ENCODE data around the gene CCL14.

- TF ChIP-seq CTCF (IDR thresholded peaks at IDR 0.05; ENCODE audit: low read length) = no peak
- no peak for TF ChIP-seq EZH2phosphoT487 (IDR thresholded peaks at IDR 0.05; ENCODE audit: low read length)
Measured at GRCh38 chr17:35986643-35987042, at the start of gene CCL14.
